ENCODE measurements around the gene ZNF132. TPM values are rescaled to one million over a fixed set of nuclear protein-coding genes. Genes with fewer than 3 reads are reported as not detected.
"Not testable (repeated sequence)": the region's sequence is repeated elsewhere in the genome, so short reads cannot be mapped to it uniquely, and the experiment has no call there.

Gene ZNF132
- total RNA-seq, 6 donors from 2014 or later = 3.5 to 18.9 (median 5.0) TPM

GRCh38 chr19:58474291-58474996, 34.5 kb upstream of the ZNF132 start:
- Histone ChIP-seq H3K9me3 (no peaks in the 10 kb centered on the region), H3K27me3 (no peaks in the 10 kb centered on the region), H3K36me3 (peaks cover 4 to 49% (median 33%) of the 10 kb centered on the region in 4 donors), H3K4me3 (peak overlapping the region in 1 of 4 donors; percentile 55), H3K27ac (peak overlapping the region in 2 of 4 donors; percentile 90 to 91), H3K4me1 (peaks cover 13 to 21% (median 16%) of the 10 kb centered on the region in 4 donors)
- ATAC-seq (ENCODE audit: low FRiP score in 2 of 2) (no peak), DNase-seq (no peak)
- 91 to 92% methylated on average over 12 of the region's 12 CpGs for WGBS, 2 donors
- TF ChIP-seq POLR2AphosphoS5 (IDR thresholded peaks at IDR 0.05) = no peak

- ATAC-seq (ENCODE audit: low FRiP score in 2 of 2) (no peak), DNase-seq (no peak)
- Histone ChIP-seq H3K27ac (no peak overlapping the region), H3K27me3 (no peaks in the 10 kb centered on the region), H3K36me3 (peaks cover 4 to 48% (median 32%) of the 10 kb centered on the region in 4 donors), H3K4me1 (peaks cover 13 to 22% (median 16%) of the 10 kb centered on the region in 4 donors), H3K9me3 (no peaks in the 10 kb centered on the region), H3K4me3 (no peak overlapping the region)
- TF ChIP-seq, protein P1, sequence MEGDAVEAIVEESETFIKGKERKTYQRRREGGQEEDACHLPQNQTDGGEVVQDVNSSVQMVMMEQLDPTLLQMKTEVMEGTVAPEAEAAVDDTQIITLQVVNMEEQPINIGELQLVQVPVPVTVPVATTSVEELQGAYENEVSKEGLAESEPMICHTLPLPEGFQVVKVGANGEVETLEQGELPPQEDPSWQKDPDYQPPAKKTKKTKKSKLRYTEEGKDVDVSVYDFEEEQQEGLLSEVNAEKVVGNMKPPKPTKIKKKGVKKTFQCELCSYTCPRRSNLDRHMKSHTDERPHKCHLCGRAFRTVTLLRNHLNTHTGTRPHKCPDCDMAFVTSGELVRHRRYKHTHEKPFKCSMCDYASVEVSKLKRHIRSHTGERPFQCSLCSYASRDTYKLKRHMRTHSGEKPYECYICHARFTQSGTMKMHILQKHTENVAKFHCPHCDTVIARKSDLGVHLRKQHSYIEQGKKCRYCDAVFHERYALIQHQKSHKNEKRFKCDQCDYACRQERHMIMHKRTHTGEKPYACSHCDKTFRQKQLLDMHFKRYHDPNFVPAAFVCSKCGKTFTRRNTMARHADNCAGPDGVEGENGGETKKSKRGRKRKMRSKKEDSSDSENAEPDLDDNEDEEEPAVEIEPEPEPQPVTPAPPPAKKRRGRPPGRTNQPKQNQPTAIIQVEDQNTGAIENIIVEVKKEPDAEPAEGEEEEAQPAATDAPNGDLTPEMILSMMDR (IDR thresholded peaks at IDR 0.05) = no peak
- TF ChIP-seq POLR2AphosphoS5 (IDR thresholded peaks at IDR 0.05) (no peak), POLR2A (IDR thresholded peaks at IDR 0.05) (no peak), EP300 (IDR thresholded peaks at IDR 0.05) (no peak)
Measured at GRCh38 chr19:58473775-58474174, 33.8 kb upstream of the ZNF132 start.

GRCh38 chr19:58471736-58472135, 31.8 kb upstream of the ZNF132 start:
- TF ChIP-seq, protein P1 (IDR thresholded peaks at IDR 0.05) = no peak
- TF ChIP-seq EP300 (IDR thresholded peaks at IDR 0.05) = no peak
- TF ChIP-seq POLR2AphosphoS5 (IDR thresholded peaks at IDR 0.05) = no peak
- no peak for TF ChIP-seq POLR2A (IDR thresholded peaks at IDR 0.05)
- Histone ChIP-seq H3K27ac (no peak overlapping the region), H3K4me1 (peaks cover 16 to 29% (median 20%) of the 10 kb centered on the region in 4 donors), H3K4me3 (no peak overlapping the region), H3K9me3 (no peaks in the 10 kb centered on the region), H3K27me3 (no peaks in the 10 kb centered on the region), H3K36me3 (peaks cover 4 to 43% (median 30%) of the 10 kb centered on the region in 4 donors)
- 96 to 99% methylated on average over 9 to 33 of the region's 39 CpGs for WGBS, 2 donors
- no peak for ATAC-seq (ENCODE audit: low FRiP score in 2 of 2)
- peak in 1 of 2 donors; percentile 82 for DNase-seq

GRCh38 chr19:58470837-58471543, 31.0 kb upstream of the ZNF132 start:
- WGBS, 2 donors = 93 to 95% methylated on average over 10 to 31 of the region's 53 CpGs
- H3K27me3 ChIP-seq; H3K9me3 ChIP-seq; H3K27ac ChIP-seq; H3K4me3 ChIP-seq; ATAC-seq (ENCODE audit: low FRiP score in 2 of 2): not testable (repeated sequence)
- DNase-seq = peak in 1 of 2 donors; percentile 77
- H3K4me1 ChIP-seq = peaks cover 16 to 29% (median 17%) of the 10 kb centered on the region in 4 donors
- peaks cover 4 to 43% (median 30%) of the 10 kb centered on the region in 4 donors for H3K36me3 ChIP-seq

GRCh38 chr19:58469241-58470013, 29.5 kb upstream of the ZNF132 start:
- peaks cover 4 to 43% (median 30%) of the 10 kb centered on the region in 4 donors for H3K36me3 ChIP-seq
- TF ChIP-seq EP300 (IDR thresholded peaks at IDR 0.05) (no peak), POLR2A (IDR thresholded peaks at IDR 0.05) (no peak)
- TF ChIP-seq, protein P1 (IDR thresholded peaks at IDR 0.05) = no peak
- ATAC-seq (ENCODE audit: low FRiP score in 2 of 2) = no peak
- DNase-seq = peak in 1 of 2 donors; percentile 38
- no peak overlapping the region for H3K4me3 ChIP-seq
- H3K9me3 ChIP-seq = no peaks in the 10 kb centered on the region
- H3K27ac ChIP-seq = no peak overlapping the region
- WGBS, 2 donors = 94 to 95% methylated on average over 9 to 16 of the region's 17 CpGs
- H3K4me1 ChIP-seq = peaks cover 8 to 21% (median 12%) of the 10 kb centered on the region in 4 donors
- no peaks in the 10 kb centered on the region for H3K27me3 ChIP-seq

Measured in upper lobe of left lung (tissue), 6 donors.